GM12878 (cell line): ENCODE data around the gene DNAJC18. TPM values are rescaled to one million over a fixed set of nuclear protein-coding genes. Genes with fewer than 3 reads are reported as not detected.

Experiments
- BRCA1 ChIP-seq: IDR thresholded peaks from 2 replicates; pipeline ENCODE4 v1.6.1; 2011; ENCODE audit warnings: low read depth, low read length, improper control_type of control experiment
- CBX5 ChIP-seq: sonication (generic); IDR thresholded peaks from 2 replicates; pipeline ENCODE4 v1.6.1; 2016; ENCODE audit warnings: low read depth, moderate library complexity, mild to moderate bottlenecking, inconsistent platforms
- CEBPB ChIP-seq, 2 experiments: fragments of 150-350 bp in 1 of 2; IDR thresholded peaks; 2 replicates each; pipeline ENCODE4 v1.6.1; 2012 to 2014; ENCODE audit warnings: low read depth in 2 of 2, low read length in 2 of 2, borderline replicate concordance in 1 of 2, inconsistent platforms in 1 of 2
- CHD1 ChIP-seq: IDR thresholded peaks from 2 replicates; pipeline ENCODE4 v1.6.1; 2012; ENCODE audit warnings: low read depth, low read length, improper control_type of control experiment
- CREB1 ChIP-seq: IDR thresholded peaks from 2 replicates; pipeline ENCODE4 v1.6.1; 2012; ENCODE audit warnings: low read depth, mild to moderate bottlenecking, inconsistent platforms
- EED ChIP-seq: sonication (generic); IDR thresholded peaks from 2 replicates; pipeline ENCODE4 v1.6.1; 2016; ENCODE audit warnings: antibody characterized with exemption, low read depth
- FOXM1 ChIP-seq: IDR thresholded peaks from 2 replicates; pipeline ENCODE4 v1.6.1; 2012; ENCODE audit warnings: low read depth, mild to moderate bottlenecking, inconsistent platforms, low read length, moderate library complexity
- HCFC1 ChIP-seq: fragments of 150-350 bp; IDR thresholded peaks from 2 replicates; pipeline ENCODE4 v1.6.1; 2014; ENCODE audit warnings: low read length
- IKZF1 ChIP-seq: fragments of 450-650 bp; conservative IDR thresholded peaks from 2 replicates; pipeline ENCODE4 v1.6.1; 2017; ENCODE audit warnings: antibody characterized with exemption, mild to moderate bottlenecking
- JUND ChIP-seq: IDR thresholded peaks from 2 replicates; pipeline ENCODE4 v1.6.1; 2012; ENCODE audit warnings: low read depth, mild to moderate bottlenecking, low read length, improper control_type of control experiment, moderate library complexity
- MTA3 ChIP-seq: IDR thresholded peaks from 2 replicates; pipeline ENCODE4 v1.6.1; 2012; ENCODE audit warnings: low read length, inconsistent platforms, borderline replicate concordance
- PKNOX1 ChIP-seq: fragments of 450-650 bp; IDR thresholded peaks from 2 replicates; pipeline ENCODE4 v1.6.1; 2016; ENCODE audit warnings: mild to moderate bottlenecking
- SMAD1 ChIP-seq: fragments of 450-650 bp; IDR thresholded peaks from 2 replicates; pipeline ENCODE4 v1.6.1; 2018; ENCODE audit warnings: mild to moderate bottlenecking, low read depth; ENCODE audit not compliant: partially characterized antibody
- SMAD5 ChIP-seq: IDR thresholded peaks from 2 replicates; pipeline ENCODE4 v1.6.1; 2016; ENCODE audit warnings: antibody characterized with exemption, low read depth
- TARDBP ChIP-seq: IDR thresholded peaks from 2 replicates; pipeline ENCODE4 v1.6.1; 2016; ENCODE audit warnings: borderline replicate concordance
- TBL1XR1 ChIP-seq: IDR thresholded peaks from 2 replicates; pipeline ENCODE4 v1.6.1; 2012; ENCODE audit warnings: low read depth, low read length, improper control_type of control experiment
- YBX1 ChIP-seq: fragments of 450-650 bp; IDR thresholded peaks from 2 replicates; pipeline ENCODE4 v1.6.1; 2016; ENCODE audit warnings: antibody characterized with exemption
- polyA plus RNA-seq, 11 experiments: library from polyadenylated mRNA; depleted of rRNA in 4 of 11; unstranded in 6 of 11; stranded (reverse) in 5 of 11; fragments of >200 nt; fragmentation: Nextera tagmentation in 4 of 11; fragmentation: Illumina TruSeq in 1 of 11; extraction: Ambion mirVana in 4 of 11; extraction: Trizol in 1 of 11; gene quantifications; 1 replicate in 1 of 11; 2 replicates in 10 of 11; pipeline versions ENCODE4 v1.2.1 to v1.2.3, GENCODE V29; 2011 to 2016; ENCODE audit warnings: inconsistent platforms in 2 of 11, missing spikeins in 2 of 11, low read depth in 1 of 11
- total RNA-seq, 4 experiments: library from RNA; depleted of rRNA in 3 of 4; stranded (reverse); fragments of >200 nt in 3 of 4; fragmentation: Illumina TruSeq in 1 of 4; extraction: Trizol in 1 of 4; gene quantifications; 2 replicates each; pipeline versions ENCODE4 v1.2.1 to v1.2.3, GENCODE V29; 2013 to 2021
- TF ChIP-seq, protein P1 (sequence below): fragments of 450-650 bp; IDR thresholded peaks from 2 replicates; pipeline ENCODE4 v1.6.1; 2017; ENCODE audit warnings: mild to moderate bottlenecking, moderate library complexity
- TF ChIP-seq, protein P2 (sequence below): fragments of 450-650 bp; IDR thresholded peaks from 2 replicates; pipeline ENCODE4 v1.6.1; 2018; ENCODE audit warnings: mild to moderate bottlenecking, low read depth, moderate library complexity; ENCODE audit not compliant: partially characterized antibody
- TF ChIP-seq, protein P3 (sequence below): fragments of 150-350 bp; IDR thresholded peaks from 2 replicates; pipeline ENCODE4 v1.6.1; 2014; ENCODE audit warnings: mild to moderate bottlenecking, low read depth, low read length

DNAJC18 gene
- total and polyA plus RNA-seq, 10 of the 15 experiments (the other 5 are each of a cell fraction or from before 2014, with no cell fraction given), result 6.4 to 26.7 (median 17.7) TPM

DNA sequence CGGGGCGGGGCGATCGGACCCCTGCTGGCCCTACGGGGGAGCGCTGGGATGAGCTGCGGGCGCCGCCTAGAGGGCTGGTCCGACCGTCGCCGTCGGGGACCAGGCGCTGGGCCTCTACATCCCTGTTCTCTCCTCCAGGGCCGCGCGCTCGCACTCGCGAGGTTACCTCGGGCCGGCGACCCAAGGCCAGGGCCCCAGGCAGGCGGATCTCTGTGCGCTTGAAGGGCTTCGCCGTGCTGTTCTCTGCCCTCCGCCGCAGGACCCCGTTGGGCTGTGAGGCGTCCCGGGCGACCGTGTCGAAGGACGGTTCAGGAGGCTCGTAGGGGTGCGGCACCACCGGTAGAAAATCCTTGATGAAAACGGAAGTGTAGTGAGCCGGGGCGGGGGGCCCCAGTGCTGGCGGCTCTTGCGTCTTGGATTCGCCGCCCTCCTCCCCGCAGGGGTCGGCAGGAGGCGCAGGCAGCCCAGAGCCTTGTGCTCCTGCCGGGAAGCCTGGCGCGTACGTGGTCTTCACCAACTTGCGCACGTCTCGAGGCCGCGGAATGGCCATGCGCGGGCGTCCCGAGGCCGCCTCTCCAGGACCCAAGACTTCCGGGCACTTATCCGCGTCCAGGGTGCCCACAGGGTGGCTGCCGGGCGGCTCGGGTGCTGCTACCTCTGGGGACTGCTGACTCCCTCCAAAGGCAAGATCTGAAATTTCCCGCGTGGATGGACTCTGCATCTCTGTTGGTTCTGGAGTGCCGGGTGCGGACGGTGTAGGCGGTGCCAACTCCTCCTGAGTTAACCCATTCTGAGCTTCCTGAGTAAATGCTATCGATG, 46.4 kb downstream of the DNAJC18 start (continued):
- TF ChIP-seq, protein P1, sequence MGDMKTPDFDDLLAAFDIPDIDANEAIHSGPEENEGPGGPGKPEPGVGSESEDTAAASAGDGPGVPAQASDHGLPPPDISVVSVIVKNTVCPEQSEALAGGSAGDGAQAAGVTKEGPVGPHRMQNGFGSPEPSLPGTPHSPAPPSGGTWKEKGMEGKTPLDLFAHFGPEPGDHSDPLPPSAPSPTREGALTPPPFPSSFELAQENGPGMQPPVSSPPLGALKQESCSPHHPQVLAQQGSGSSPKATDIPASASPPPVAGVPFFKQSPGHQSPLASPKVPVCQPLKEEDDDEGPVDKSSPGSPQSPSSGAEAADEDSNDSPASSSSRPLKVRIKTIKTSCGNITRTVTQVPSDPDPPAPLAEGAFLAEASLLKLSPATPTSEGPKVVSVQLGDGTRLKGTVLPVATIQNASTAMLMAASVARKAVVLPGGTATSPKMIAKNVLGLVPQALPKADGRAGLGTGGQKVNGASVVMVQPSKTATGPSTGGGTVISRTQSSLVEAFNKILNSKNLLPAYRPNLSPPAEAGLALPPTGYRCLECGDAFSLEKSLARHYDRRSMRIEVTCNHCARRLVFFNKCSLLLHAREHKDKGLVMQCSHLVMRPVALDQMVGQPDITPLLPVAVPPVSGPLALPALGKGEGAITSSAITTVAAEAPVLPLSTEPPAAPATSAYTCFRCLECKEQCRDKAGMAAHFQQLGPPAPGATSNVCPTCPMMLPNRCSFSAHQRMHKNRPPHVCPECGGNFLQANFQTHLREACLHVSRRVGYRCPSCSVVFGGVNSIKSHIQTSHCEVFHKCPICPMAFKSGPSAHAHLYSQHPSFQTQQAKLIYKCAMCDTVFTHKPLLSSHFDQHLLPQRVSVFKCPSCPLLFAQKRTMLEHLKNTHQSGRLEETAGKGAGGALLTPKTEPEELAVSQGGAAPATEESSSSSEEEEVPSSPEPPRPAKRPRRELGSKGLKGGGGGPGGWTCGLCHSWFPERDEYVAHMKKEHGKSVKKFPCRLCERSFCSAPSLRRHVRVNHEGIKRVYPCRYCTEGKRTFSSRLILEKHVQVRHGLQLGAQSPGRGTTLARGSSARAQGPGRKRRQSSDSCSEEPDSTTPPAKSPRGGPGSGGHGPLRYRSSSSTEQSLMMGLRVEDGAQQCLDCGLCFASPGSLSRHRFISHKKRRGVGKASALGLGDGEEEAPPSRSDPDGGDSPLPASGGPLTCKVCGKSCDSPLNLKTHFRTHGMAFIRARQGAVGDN, result peak; percentile 56; the same call in 1 of the 2 replicates
- TF ChIP-seq YBX1, result no peak
- TF ChIP-seq CHD1, result no peak
- TF ChIP-seq MTA3, result no peak
- TF ChIP-seq, protein P2, sequence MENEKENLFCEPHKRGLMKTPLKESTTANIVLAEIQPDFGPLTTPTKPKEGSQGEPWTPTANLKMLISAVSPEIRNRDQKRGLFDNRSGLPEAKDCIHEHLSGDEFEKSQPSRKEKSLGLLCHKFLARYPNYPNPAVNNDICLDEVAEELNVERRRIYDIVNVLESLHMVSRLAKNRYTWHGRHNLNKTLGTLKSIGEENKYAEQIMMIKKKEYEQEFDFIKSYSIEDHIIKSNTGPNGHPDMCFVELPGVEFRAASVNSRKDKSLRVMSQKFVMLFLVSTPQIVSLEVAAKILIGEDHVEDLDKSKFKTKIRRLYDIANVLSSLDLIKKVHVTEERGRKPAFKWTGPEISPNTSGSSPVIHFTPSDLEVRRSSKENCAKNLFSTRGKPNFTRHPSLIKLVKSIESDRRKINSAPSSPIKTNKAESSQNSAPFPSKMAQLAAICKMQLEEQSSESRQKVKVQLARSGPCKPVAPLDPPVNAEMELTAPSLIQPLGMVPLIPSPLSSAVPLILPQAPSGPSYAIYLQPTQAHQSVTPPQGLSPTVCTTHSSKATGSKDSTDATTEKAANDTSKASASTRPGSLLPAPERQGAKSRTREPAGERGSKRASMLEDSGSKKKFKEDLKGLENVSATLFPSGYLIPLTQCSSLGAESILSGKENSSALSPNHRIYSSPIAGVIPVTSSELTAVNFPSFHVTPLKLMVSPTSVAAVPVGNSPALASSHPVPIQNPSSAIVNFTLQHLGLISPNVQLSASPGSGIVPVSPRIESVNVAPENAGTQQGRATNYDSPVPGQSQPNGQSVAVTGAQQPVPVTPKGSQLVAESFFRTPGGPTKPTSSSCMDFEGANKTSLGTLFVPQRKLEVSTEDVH, result no peak
- peak; percentile 47; the same call in 1 of the 2 replicates for TF ChIP-seq HCFC1
- no peak for TF ChIP-seq CEBPB (IDR thresholded peaks at IDR 0.05; ENCODE audit: borderline replicate concordance in 1 of 2, low read depth in 2 of 2, low read length in 2 of 2)
- TF ChIP-seq JUND, result no peak
- TF ChIP-seq EED, result no peak
- TF ChIP-seq SMAD1, result no peak
- TF ChIP-seq SMAD5, result no peak
- no peak for TF ChIP-seq CREB1
- no peak for TF ChIP-seq CBX5
- no peak for TF ChIP-seq TARDBP
- no peak for TF ChIP-seq TBL1XR1
- TF ChIP-seq PKNOX1, result no peak
- peak; percentile 96 for TF ChIP-seq IKZF1
- TF ChIP-seq, protein P3, sequence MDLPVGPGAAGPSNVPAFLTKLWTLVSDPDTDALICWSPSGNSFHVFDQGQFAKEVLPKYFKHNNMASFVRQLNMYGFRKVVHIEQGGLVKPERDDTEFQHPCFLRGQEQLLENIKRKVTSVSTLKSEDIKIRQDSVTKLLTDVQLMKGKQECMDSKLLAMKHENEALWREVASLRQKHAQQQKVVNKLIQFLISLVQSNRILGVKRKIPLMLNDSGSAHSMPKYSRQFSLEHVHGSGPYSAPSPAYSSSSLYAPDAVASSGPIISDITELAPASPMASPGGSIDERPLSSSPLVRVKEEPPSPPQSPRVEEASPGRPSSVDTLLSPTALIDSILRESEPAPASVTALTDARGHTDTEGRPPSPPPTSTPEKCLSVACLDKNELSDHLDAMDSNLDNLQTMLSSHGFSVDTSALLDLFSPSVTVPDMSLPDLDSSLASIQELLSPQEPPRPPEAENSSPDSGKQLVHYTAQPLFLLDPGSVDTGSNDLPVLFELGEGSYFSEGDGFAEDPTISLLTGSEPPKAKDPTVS, result no peak
- TF ChIP-seq FOXM1, result no peak
- no peak for TF ChIP-seq BRCA1
